Stomach (tissue), 4 donors: ENCODE results near the gene CEP19.
"Not testable (repeated sequence)": the region's sequence is repeated elsewhere in the genome, so short reads cannot be mapped to it uniquely, and the experiment has no call there.

Experiments used
- CTCF ChIP-seq, 7 experiments: fragments of 450-650 bp in 4 of 7; fragments of 200-600 bp in 3 of 7; sonication (generic) in 3 of 7; IDR thresholded peaks; one replicate each; pipeline ENCODE4 v1.5.1; 2016 to 2019; ENCODE audit warnings: antibody characterized with exemption in 7 of 7, control low read depth in 2 of 7, mild to moderate bottlenecking in 1 of 7
- EP300 ChIP-seq: sonication (generic); formaldehyde crosslinking; IDR thresholded peaks from one replicate; pipeline ENCODE4 v1.6.1; 2017; ENCODE audit warnings: antibody characterized with exemption
- POLR2A ChIP-seq, 4 donors: fragments of 450-650 bp; IDR thresholded peaks; one replicate each; pipeline ENCODE4 v1.6.1; 2016; ENCODE audit warnings: antibody characterized with exemption in 4 of 4, control low read depth in 2 of 4, mild to moderate bottlenecking in 1 of 4, moderate library complexity in 1 of 4
- POLR2AphosphoS5 ChIP-seq, 3 donors: sonication (generic); formaldehyde crosslinking; IDR thresholded peaks; one replicate each; pipeline ENCODE4 v1.6.1; 2016; ENCODE audit warnings: antibody characterized with exemption in 3 of 3

- TF ChIP-seq CTCF (IDR thresholded peaks at IDR 0.05); POLR2AphosphoS5 (IDR thresholded peaks at IDR 0.05); POLR2A (IDR thresholded peaks at IDR 0.05); EP300: not testable (repeated sequence)
These were observed 31.5 kb upstream of the CEP19 start for GRCh38 chr3:196743569-196743968.
